ENCODE results near the gene LARGE1.
A peak's percentile ranks its signal among the peaks of the same experiment; 100 is the strongest.

LARGE1 gene

GRCh38 chr22:33601062-33601461, 319.2 kb downstream of the LARGE1 start:
- DNase-seq (ENCODE audit: low spot score in 2 of 2) (no peak), ATAC-seq (no peak)
- H3K36me3 Mint-ChIP-seq = no peaks in the 10 kb centered on the region
- peaks cover 18% of the 10 kb centered on the region for H3K9me3 Mint-ChIP-seq
- no peak overlapping the region for H3K27ac Mint-ChIP-seq
- H3K4me3 Mint-ChIP-seq = no peak overlapping the region
- H3K4me1 Mint-ChIP-seq = no peaks in the 10 kb centered on the region

GRCh38 chr22:33600595-33600994, 319.7 kb downstream of the LARGE1 start:
- no peaks in the 10 kb centered on the region for H3K4me1 Mint-ChIP-seq
- no peak for DNase-seq (ENCODE audit: low spot score in 2 of 2)
- no peak overlapping the region for H3K27ac Mint-ChIP-seq
- no peak for ATAC-seq
- peaks cover 16% of the 10 kb centered on the region for H3K9me3 Mint-ChIP-seq
- H3K4me3 Mint-ChIP-seq = no peak overlapping the region
- H3K36me3 Mint-ChIP-seq = no peaks in the 10 kb centered on the region

DNA sequence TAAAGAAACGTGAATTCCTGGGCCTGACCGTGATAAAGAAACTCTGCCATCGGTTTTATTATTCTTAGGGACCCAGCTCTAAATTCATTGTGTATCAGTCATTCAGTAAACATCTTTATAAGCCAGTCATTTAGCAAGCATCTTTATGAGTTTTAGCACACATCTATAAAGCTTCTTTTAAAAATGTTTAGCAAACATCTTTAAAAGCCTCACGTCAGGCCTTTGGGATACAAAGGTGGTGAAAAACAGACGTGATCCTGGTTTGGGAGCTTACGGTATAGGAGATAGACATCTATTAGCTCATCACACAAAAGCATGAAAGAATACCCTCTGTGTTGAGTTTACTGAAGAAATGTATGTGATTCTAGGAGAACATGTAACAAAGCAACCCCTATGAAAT, 320.2 kb downstream of the LARGE1 start:
- no peak overlapping the region for H3K4me3 Mint-ChIP-seq
- no peak for ATAC-seq
- no peaks in the 10 kb centered on the region for H3K36me3 Mint-ChIP-seq
- H3K4me1 Mint-ChIP-seq = no peaks in the 10 kb centered on the region
- DNase-seq (ENCODE audit: low spot score in 2 of 2) = no peak
- peaks cover 14% of the 10 kb centered on the region for H3K9me3 Mint-ChIP-seq
- no peak overlapping the region for H3K27ac Mint-ChIP-seq

GRCh38 chr22:33599596-33599995, 320.7 kb downstream of the LARGE1 start:
- H3K4me1 Mint-ChIP-seq = no peaks in the 10 kb centered on the region
- ATAC-seq = no peak
- no peaks in the 10 kb centered on the region for H3K36me3 Mint-ChIP-seq
- no peak for DNase-seq (ENCODE audit: low spot score in 2 of 2)
- H3K9me3 Mint-ChIP-seq = peaks cover 14% of the 10 kb centered on the region
- no peak overlapping the region for H3K4me3 Mint-ChIP-seq
- H3K27ac Mint-ChIP-seq = no peak overlapping the region

GRCh38 chr22:33598821-33599220, 321.5 kb downstream of the LARGE1 start:
- peaks cover 11% of the 10 kb centered on the region for H3K9me3 Mint-ChIP-seq
- ATAC-seq (no peak), DNase-seq (ENCODE audit: low spot score in 2 of 2) (no peak)
- no peaks in the 10 kb centered on the region for H3K36me3 Mint-ChIP-seq
- no peaks in the 10 kb centered on the region for H3K4me1 Mint-ChIP-seq
- H3K27ac Mint-ChIP-seq = no peak overlapping the region
- no peak overlapping the region for H3K4me3 Mint-ChIP-seq

DNA sequence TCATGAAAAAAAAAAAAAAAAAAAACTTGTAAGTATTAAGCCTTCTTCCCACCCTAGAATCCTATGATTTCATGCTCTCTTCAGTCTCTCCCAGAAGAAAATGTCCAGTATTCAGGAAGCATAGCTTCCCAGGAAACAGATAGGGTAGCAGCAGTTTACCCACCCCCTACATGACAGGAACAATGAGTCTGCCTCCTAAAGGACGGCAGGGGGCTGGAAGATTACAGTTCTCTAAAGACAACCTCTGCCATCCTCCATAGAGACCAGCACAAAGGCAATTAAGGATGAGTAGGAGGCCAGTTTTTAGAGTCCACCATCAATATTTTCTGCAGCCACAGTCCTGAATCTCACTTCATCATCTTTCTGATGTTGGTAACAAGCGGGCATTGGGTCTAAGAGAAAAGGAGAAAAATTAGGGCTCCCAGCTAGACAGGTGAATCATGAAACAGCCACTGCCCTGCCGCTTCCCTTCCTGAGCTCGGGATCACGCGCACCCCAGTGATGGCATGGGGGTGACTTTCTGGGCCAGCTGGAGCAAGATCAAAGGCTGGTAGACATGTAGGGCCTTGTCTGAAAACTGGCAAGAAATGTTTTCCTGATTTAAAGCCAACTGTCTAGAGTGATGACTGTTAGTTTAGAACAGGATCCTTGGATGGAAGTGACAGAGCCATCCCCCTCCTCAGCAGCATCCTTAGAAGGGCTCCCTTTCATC, 322.8 kb downstream of the LARGE1 start:
- H3K36me3 Mint-ChIP-seq = no peaks in the 10 kb centered on the region
- peaks cover 7% of the 10 kb centered on the region for H3K9me3 Mint-ChIP-seq
- H3K4me3 Mint-ChIP-seq = no peak overlapping the region
- DNase-seq (ENCODE audit: low spot score in 2 of 2) (no peak), ATAC-seq (no peak)
- no peak overlapping the region for H3K27ac Mint-ChIP-seq
- no peaks in the 10 kb centered on the region for H3K4me1 Mint-ChIP-seq

GRCh38 chr22:33593818-33594217, 326.5 kb downstream of the LARGE1 start:
- DNase-seq (ENCODE audit: low spot score in 2 of 2) (no peak), ATAC-seq (no peak)
- Mint-ChIP-seq H3K4me1 (no peaks in the 10 kb centered on the region), H3K36me3 (no peaks in the 10 kb centered on the region), H3K4me3 (no peak overlapping the region), H3K27ac (no peak overlapping the region), H3K9me3 (peaks cover 4% of the 10 kb centered on the region)

DNA sequence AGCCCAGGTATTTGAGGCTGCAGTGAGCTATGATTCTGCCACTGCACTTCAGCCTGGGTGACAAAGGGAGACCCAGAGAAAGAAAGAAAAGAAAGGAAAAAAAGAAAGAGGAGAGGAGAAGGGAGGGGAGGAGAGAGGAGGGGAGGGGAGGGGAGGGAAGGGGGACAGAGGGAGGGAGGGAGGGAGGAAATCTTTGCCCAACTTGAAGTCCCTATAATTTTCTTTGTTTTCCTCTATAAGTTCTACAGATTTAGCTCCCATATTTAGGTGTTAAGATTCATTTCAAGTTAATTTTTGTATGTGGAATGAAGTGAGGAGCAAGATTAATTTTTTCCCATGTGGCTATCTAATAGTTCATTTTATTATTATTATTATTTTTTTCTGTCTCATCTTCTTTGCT, 328.3 kb downstream of the LARGE1 start:
- no peak overlapping the region for H3K4me3 Mint-ChIP-seq
- H3K4me1 Mint-ChIP-seq = no peaks in the 10 kb centered on the region
- DNase-seq (ENCODE audit: low spot score in 2 of 2) (no peak), ATAC-seq (no peak)
- peaks cover 4% of the 10 kb centered on the region for H3K9me3 Mint-ChIP-seq
- no peak overlapping the region for H3K27ac Mint-ChIP-seq
- no peaks in the 10 kb centered on the region for H3K36me3 Mint-ChIP-seq

- no peak overlapping the region for H3K27ac Mint-ChIP-seq
- H3K4me1 Mint-ChIP-seq = no peaks in the 10 kb centered on the region
These were observed 331.0 kb downstream of the LARGE1 start for GRCh38 chr22:33589297-33589696.

DNA sequence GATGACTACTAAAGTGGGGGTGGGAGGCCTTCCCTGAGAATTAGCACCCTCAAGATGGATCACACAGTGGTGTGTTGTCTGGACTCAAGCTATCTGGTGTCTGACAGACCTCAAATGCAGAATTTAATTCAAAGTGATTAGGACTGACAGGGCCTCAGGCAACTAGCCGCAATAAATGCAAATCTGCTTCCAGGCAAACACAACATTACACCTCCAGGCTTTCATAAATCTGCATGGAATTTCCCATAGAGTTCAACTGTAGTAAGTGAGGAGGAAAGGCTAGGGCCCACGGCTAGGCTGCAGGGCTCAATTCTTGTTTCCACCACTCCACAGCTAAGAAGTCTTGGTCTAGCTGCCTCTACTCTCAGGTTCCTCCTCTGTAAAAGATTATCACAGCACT, 331.4 kb downstream of the LARGE1 start:
- H3K4me1 Mint-ChIP-seq = no peaks in the 10 kb centered on the region
- no peak overlapping the region for H3K27ac Mint-ChIP-seq
- ATAC-seq (no peak), DNase-seq (ENCODE audit: low spot score in 2 of 2) (no peak)
- no peaks in the 10 kb centered on the region for H3K36me3 Mint-ChIP-seq
- no peak overlapping the region for H3K4me3 Mint-ChIP-seq
- H3K9me3 Mint-ChIP-seq = peaks cover under 1% of the 10 kb centered on the region

More at GRCh38 chr22:33589297-33589696, 331.0 kb downstream of the LARGE1 start:
- Mint-ChIP-seq H3K36me3 (no peaks in the 10 kb centered on the region), H3K4me3 (no peak overlapping the region), H3K9me3 (no peaks in the 10 kb centered on the region)
- no peak for DNase-seq (ENCODE audit: low spot score in 2 of 2)
- ATAC-seq = no peak

GRCh38 chr22:33584152-33584551, 336.1 kb downstream of the LARGE1 start:
- ATAC-seq (no peak), DNase-seq (ENCODE audit: low spot score in 2 of 2) (no peak)
- no peak overlapping the region for H3K4me3 Mint-ChIP-seq
- no peaks in the 10 kb centered on the region for H3K36me3 Mint-ChIP-seq
- H3K4me1 Mint-ChIP-seq = no peaks in the 10 kb centered on the region
- peaks cover 3% of the 10 kb centered on the region for H3K9me3 Mint-ChIP-seq
- H3K27ac Mint-ChIP-seq = no peak overlapping the region

DNA sequence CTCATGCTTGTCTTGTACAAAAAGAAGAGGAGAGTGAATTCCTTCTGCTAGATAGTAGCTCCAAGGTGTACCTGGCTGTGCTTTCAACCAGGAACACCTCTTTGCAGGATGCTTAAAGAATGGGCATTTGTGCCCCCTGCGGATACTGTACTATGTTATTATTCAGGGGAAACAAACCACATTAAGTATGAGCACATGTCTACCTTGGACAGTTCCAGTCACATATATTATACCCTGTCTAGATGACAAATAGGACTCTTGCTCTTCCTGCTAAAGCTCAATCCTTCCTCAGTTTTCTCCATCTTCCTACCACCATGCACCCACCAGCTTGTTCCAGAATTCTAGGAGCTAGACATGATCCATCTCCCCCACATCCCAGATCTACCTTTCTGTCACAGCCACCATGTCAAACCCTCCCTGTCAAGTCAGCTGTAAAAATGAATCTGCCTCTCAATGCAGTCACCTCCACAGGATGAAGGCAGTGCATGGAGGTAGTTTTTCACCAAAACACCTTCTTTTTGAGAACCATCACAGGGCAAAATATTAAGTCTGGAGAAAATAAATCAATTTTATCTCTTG, 337.4 kb downstream of the LARGE1 start:
- Mint-ChIP-seq H3K9me3 (peaks cover 3% of the 10 kb centered on the region), H3K4me3 (no peak overlapping the region), H3K4me1 (no peaks in the 10 kb centered on the region), H3K27ac (no peak overlapping the region), H3K36me3 (no peaks in the 10 kb centered on the region)
- DNase-seq (ENCODE audit: low spot score in 2 of 2) = no peak
- no peak for ATAC-seq

- H3K36me3 Mint-ChIP-seq = no peaks in the 10 kb centered on the region
- no peak overlapping the region for H3K27ac Mint-ChIP-seq
- H3K4me3 Mint-ChIP-seq = no peak overlapping the region
- DNase-seq (ENCODE audit: low spot score in 2 of 2) (no peak), ATAC-seq (no peak)
- peaks cover 3% of the 10 kb centered on the region for H3K9me3 Mint-ChIP-seq
- no peaks in the 10 kb centered on the region for H3K4me1 Mint-ChIP-seq
These were observed 340.0 kb downstream of the LARGE1 start for GRCh38 chr22:33580310-33580709.

- DNase-seq (ENCODE audit: low spot score in 2 of 2) = peak; percentile 14 to 54
- no peaks in the 10 kb centered on the region for H3K36me3 Mint-ChIP-seq
- H3K4me3 Mint-ChIP-seq = no peak overlapping the region
- H3K9me3 Mint-ChIP-seq = peaks cover 3% of the 10 kb centered on the region
- ATAC-seq = peak; percentile 39
- no peak overlapping the region for H3K27ac Mint-ChIP-seq
- no peaks in the 10 kb centered on the region for H3K4me1 Mint-ChIP-seq
These were observed 340.7 kb downstream of the LARGE1 start for GRCh38 chr22:33579448-33580093.

- Mint-ChIP-seq H3K27ac (no peak overlapping the region), H3K4me3 (no peak overlapping the region), H3K36me3 (no peaks in the 10 kb centered on the region), H3K9me3 (peaks cover 2% of the 10 kb centered on the region), H3K4me1 (no peaks in the 10 kb centered on the region)
- ATAC-seq = no peak
- no peak for DNase-seq (ENCODE audit: low spot score in 2 of 2)
These were observed 341.5 kb downstream of the LARGE1 start for GRCh38 chr22:33578752-33579151.

DNA sequence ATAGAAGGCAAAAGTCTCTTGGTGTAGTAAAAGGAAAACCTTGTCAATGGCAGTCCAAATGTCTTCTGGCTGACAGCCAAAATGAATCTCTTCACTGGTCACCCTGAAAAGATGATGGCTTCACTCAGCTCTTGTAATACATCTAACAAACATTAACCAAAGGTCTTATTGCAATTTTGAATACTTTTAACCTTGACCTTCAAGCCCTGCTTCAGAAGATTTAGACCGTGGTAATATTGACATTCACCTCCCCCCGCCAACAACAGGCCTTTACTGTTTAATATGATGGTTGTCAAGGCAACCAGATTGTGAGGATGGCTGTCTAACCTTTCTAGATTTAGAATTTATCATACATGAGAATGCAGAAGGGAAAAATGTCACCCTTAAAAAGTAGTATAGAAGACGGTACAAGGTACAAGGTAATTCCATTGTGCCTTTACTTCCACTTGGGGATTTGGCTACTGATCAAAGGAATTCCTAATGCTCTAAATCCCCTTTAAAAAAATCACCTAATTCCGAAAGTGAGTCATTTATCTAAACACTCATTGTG, 342.3 kb downstream of the LARGE1 start:
- no peak for ATAC-seq
- Mint-ChIP-seq H3K4me1 (no peaks in the 10 kb centered on the region), H3K27ac (no peak overlapping the region), H3K36me3 (no peaks in the 10 kb centered on the region), H3K9me3 (no peaks in the 10 kb centered on the region), H3K4me3 (no peak overlapping the region)
- no peak for DNase-seq (ENCODE audit: low spot score in 2 of 2)
